ENCODE data around the gene TXNDC8.

TXNDC8 gene

GRCh38 chr9:110276781-110277180 is 60.9 kb downstream of the TXNDC8 start:
- no peak for DNase-seq

- DNase-seq, result no peak
Observed at GRCh38 chr9:110270211-110270995, 67.3 kb downstream of the TXNDC8 start.

- DNase-seq, result no peak
Observed at GRCh38 chr9:110266795-110267194, 70.9 kb downstream of the TXNDC8 start.

- no peak for DNase-seq
Observed at GRCh38 chr9:110261632-110262031, 76.0 kb downstream of the TXNDC8 start.

GRCh38 chr9:110260911-110261310 is 76.8 kb downstream of the TXNDC8 start:
- no peak for DNase-seq

GRCh38 chr9:110259566-110259965 is 78.1 kb downstream of the TXNDC8 start:
- no peak for DNase-seq

- DNase-seq, result no peak
Observed at GRCh38 chr9:110258690-110259091, 79.0 kb downstream of the TXNDC8 start.

GRCh38 chr9:110257956-110258355 is 79.7 kb downstream of the TXNDC8 start:
- DNase-seq, result no peak

- DNase-seq, result no peak
Observed at GRCh38 chr9:110257097-110257841, 80.4 kb downstream of the TXNDC8 start.

GRCh38 chr9:110256380-110257096 is 81.1 kb downstream of the TXNDC8 start, which contains the start of gene TXN:
TXN (minus strand) TSS chr9:110256507; CDS start chr9:110256435, 72 bp downstream.
- DNase-seq, result peak; percentile 45

GRCh38 chr9:110255463-110256379 is 81.9 kb downstream of the TXNDC8 start:
- no peak for DNase-seq

GRCh38 chr9:110255034-110255462 is 82.6 kb downstream of the TXNDC8 start:
- DNase-seq, result no peak

- DNase-seq, result no peak
Observed at GRCh38 chr9:110254500-110254899, 83.2 kb downstream of the TXNDC8 start.

Data from NCI-H1694 treated with DMSO at 0.1 percent for 48 hours (cell line).